Calu3 (cell line): ENCODE results near the gene SPACA7. TPM values are rescaled to one million over a fixed set of nuclear protein-coding genes. Genes with fewer than 3 reads are reported as not detected.
"Not testable (repeated sequence)": the region's sequence is repeated elsewhere in the genome, so short reads cannot be mapped to it uniquely, and the experiment has no call there.

Source experiments
- BruUV-seq: library from RNA; stranded (reverse); fragments of 400-500 nt; replicated peaks from 2 replicates; lab custom pipeline; 2021; lab: Mats Ljungman, UMichigan
- CTCF ChIA-PET: fragments of 300-600 bp; sonication (Branson Sonifier 250); formaldehyde crosslinking; loops from one replicate; lab custom pipeline; 2022; ENCODE audit warnings: antibody characterized with exemption; lab: Charles Lee
- DNase-seq: peaks from one replicate; pipeline ENCODE4 v3.0.0; 2022
- H3K27ac Mint-ChIP-seq: one replicate; pipeline ENCODE4 v1.8.0; 2022; ENCODE audit warnings: mixed read lengths; ENCODE audit not compliant: unreplicated experiment
- H3K27me3 Mint-ChIP-seq: one replicate; pipeline ENCODE4 v1.8.0; 2022; ENCODE audit warnings: mixed read lengths; ENCODE audit not compliant: unreplicated experiment
- H3K36me3 Mint-ChIP-seq: one replicate; pipeline ENCODE4 v1.8.0; 2022; ENCODE audit warnings: mild to moderate bottlenecking, moderate library complexity, mixed read lengths; ENCODE audit not compliant: insufficient read depth, unreplicated experiment
- H3K4me1 Mint-ChIP-seq: one replicate; pipeline ENCODE4 v1.8.0; 2022; ENCODE audit warnings: mild to moderate bottlenecking, low read depth, mixed read lengths; ENCODE audit not compliant: unreplicated experiment
- H3K4me3 Mint-ChIP-seq: one replicate; pipeline ENCODE4 v1.8.0; 2022; ENCODE audit warnings: mild to moderate bottlenecking, low read depth, moderate library complexity, mixed read lengths; ENCODE audit not compliant: unreplicated experiment
- H3K9me3 Mint-ChIP-seq: one replicate; pipeline ENCODE4 v1.8.0; 2022; ENCODE audit warnings: low read depth, mixed read lengths; ENCODE audit not compliant: unreplicated experiment
- intact Hi-C: fragments of 100-400 bp; cut with micrococcal nuclease; formaldehyde crosslinking; loops from one replicate; pipeline ENCODE4 v1.10.0; 2022; ENCODE audit not compliant: unreplicated experiment
- total RNA-seq: library from RNA; stranded (reverse); gene quantifications from 2 replicates; pipeline ENCODE4 v1.2.3, GENCODE V29; 2022
- TF ChIP-seq, protein P1 (sequence below): fragments of 200-600 bp; IDR thresholded peaks from one replicate; pipeline ENCODE4 v1.8.0; 2022; ENCODE audit warnings: antibody characterized with exemption; ENCODE audit not compliant: unreplicated experiment

The SPACA7 gene
- total RNA-seq, 1 experiment from 2014 or later: not detected

- Mint-ChIP-seq H3K36me3 (no peaks in the 10 kb centered on the region), H3K4me1 (no peaks in the 10 kb centered on the region), H3K27ac (no peak overlapping the region), H3K27me3 (no peaks in the 10 kb centered on the region), H3K4me3 (no peak overlapping the region), H3K9me3 (no peaks in the 10 kb centered on the region)
- CTCF ChIA-PET: no interaction called here
- DNase-seq: no peak
- TF ChIP-seq, protein P1, sequence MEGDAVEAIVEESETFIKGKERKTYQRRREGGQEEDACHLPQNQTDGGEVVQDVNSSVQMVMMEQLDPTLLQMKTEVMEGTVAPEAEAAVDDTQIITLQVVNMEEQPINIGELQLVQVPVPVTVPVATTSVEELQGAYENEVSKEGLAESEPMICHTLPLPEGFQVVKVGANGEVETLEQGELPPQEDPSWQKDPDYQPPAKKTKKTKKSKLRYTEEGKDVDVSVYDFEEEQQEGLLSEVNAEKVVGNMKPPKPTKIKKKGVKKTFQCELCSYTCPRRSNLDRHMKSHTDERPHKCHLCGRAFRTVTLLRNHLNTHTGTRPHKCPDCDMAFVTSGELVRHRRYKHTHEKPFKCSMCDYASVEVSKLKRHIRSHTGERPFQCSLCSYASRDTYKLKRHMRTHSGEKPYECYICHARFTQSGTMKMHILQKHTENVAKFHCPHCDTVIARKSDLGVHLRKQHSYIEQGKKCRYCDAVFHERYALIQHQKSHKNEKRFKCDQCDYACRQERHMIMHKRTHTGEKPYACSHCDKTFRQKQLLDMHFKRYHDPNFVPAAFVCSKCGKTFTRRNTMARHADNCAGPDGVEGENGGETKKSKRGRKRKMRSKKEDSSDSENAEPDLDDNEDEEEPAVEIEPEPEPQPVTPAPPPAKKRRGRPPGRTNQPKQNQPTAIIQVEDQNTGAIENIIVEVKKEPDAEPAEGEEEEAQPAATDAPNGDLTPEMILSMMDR: no peak
- BruUV-seq: no TSS peak
- intact Hi-C loops: no loop called here
These were observed 21.0 kb downstream of the SPACA7 start for GRCh38 chr13:112397108-112397507.

GRCh38 chr13:112398347-112398746 lies 22.2 kb downstream of the SPACA7 start:
- H3K27ac Mint-ChIP-seq, H3K36me3 Mint-ChIP-seq, intact Hi-C loops, BruUV-seq, H3K9me3 Mint-ChIP-seq, H3K4me3 Mint-ChIP-seq, H3K4me1 Mint-ChIP-seq, DNase-seq, CTCF ChIA-PET, H3K27me3 Mint-ChIP-seq: not testable (repeated sequence)

DNA sequence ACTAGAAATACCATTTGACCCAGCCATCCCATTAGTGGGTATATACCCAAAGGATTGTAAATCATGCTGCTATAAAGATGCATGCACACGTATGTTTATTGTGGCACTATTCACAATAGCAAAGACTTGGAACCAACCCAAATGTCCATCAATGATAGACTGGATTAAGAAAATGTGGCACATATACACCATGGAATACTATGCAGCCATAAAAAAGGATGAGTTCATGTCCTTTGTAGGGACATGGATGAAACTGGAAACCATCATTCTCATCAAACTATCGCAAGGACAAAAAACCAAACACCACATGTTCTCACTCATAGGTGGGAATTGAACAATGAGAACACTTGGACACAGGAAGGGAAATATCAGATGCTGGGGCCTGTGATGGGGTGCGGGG lies 33.7 kb downstream of the SPACA7 start:
- H3K4me3 Mint-ChIP-seq, H3K27ac Mint-ChIP-seq, H3K9me3 Mint-ChIP-seq, CTCF ChIA-PET, H3K4me1 Mint-ChIP-seq, H3K36me3 Mint-ChIP-seq, H3K27me3 Mint-ChIP-seq, DNase-seq, BruUV-seq, intact Hi-C loops: not testable (repeated sequence)

GRCh38 chr13:112416647-112417046 lies 40.5 kb downstream of the SPACA7 start:
- no peaks in the 10 kb centered on the region for H3K36me3 Mint-ChIP-seq
- BruUV-seq: no TSS peak
- H3K4me1 Mint-ChIP-seq: no peaks in the 10 kb centered on the region
- intact Hi-C loops: no loop called here
- H3K27ac Mint-ChIP-seq: no peak overlapping the region
- H3K9me3 Mint-ChIP-seq: peaks cover 7% of the 10 kb centered on the region
- DNase-seq: no peak
- TF ChIP-seq, protein P1: no peak
- CTCF ChIA-PET: no interaction called here
- H3K27me3 Mint-ChIP-seq: no peaks in the 10 kb centered on the region
- H3K4me3 Mint-ChIP-seq: no peak overlapping the region

DNA sequence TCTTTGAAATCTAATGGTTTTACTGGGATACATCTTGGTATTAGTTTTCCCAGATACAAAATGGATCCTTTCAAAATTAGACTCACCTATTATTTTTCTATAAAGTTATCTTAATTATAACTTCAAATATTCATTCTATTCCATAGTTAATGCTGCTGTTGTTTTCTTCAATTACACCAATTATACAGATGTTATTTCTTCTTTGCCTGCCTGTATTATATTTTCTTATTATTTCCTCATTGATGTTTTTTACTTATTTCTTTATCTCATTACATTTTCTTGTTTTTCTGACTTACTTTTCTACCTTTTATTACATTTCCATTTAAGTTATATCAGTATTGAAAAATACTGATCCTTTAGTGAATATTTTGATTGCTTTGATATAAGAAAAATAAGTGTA lies 40.9 kb downstream of the SPACA7 start:
- no peaks in the 10 kb centered on the region for H3K36me3 Mint-ChIP-seq
- no peak overlapping the region for H3K4me3 Mint-ChIP-seq
- BruUV-seq: no TSS peak
- TF ChIP-seq, protein P1: no peak
- H3K27ac Mint-ChIP-seq: no peak overlapping the region
- CTCF ChIA-PET: no interaction called here
- intact Hi-C loops: no loop called here
- H3K9me3 Mint-ChIP-seq: peaks cover 7% of the 10 kb centered on the region
- H3K4me1 Mint-ChIP-seq: no peaks in the 10 kb centered on the region
- no peak for DNase-seq
- no peaks in the 10 kb centered on the region for H3K27me3 Mint-ChIP-seq
